GM12865 (cell line): ENCODE measurements around the gene HDAC3.

ENCODE experiments used
- DNase-seq: peaks from one replicate; pipeline ENCODE4 v3.0.0; 2010; ENCODE audit warnings: low read depth
- H3K4me3 ChIP-seq: 2 replicates; pipeline ENCODE4 v1.5.1; 2011; ENCODE audit warnings: mild to moderate bottlenecking, low read depth, low read length, control low read depth
- CTCF ChIP-seq: IDR thresholded peaks from 2 replicates; pipeline ENCODE4 v1.5.1; 2011; ENCODE audit warnings: low read length, control low read depth, low read depth, inconsistent platforms; ENCODE audit not compliant: insufficient read depth; ENCODE audit errors: missing control alignments

HDAC3 gene

GRCh38 chr5:141605523-141606277, 30.9 kb downstream of the HDAC3 start:
- H3K4me3 ChIP-seq: peak overlapping the region; percentile 52
- TF ChIP-seq CTCF: no peak
- peak; percentile 93 for DNase-seq

- no peak overlapping the region for H3K4me3 ChIP-seq
- TF ChIP-seq CTCF: no peak
- no peak for DNase-seq
These were observed 32.5 kb downstream of the HDAC3 start for GRCh38 chr5:141603923-141604717.

GRCh38 chr5:141602606-141603005, 34.0 kb downstream of the HDAC3 start:
- no peak overlapping the region for H3K4me3 ChIP-seq
- TF ChIP-seq CTCF: no peak
- no peak for DNase-seq

GRCh38 chr5:141598391-141599345, 38.0 kb downstream of the HDAC3 start:
- DNase-seq: no peak
- TF ChIP-seq CTCF: no peak
- no peak overlapping the region for H3K4me3 ChIP-seq

- no peak overlapping the region for H3K4me3 ChIP-seq
- no peak for TF ChIP-seq CTCF
- no peak for DNase-seq
These were observed 38.8 kb downstream of the HDAC3 start for GRCh38 chr5:141597814-141598213.

GRCh38 chr5:141597394-141597793, 39.3 kb downstream of the HDAC3 start:
- no peak overlapping the region for H3K4me3 ChIP-seq
- no peak for TF ChIP-seq CTCF
- DNase-seq: peak; percentile 41
